HEK293 (cell line): ENCODE results near the gene YWHAG.
A peak's percentile ranks its signal among the peaks of the same experiment; 100 is the strongest.

Source experiments
- CTCF ChIA-PET: fragments of 350-600 bp; formaldehyde crosslinking; extraction: SDS; loops from one replicate; lab custom pipeline; 2021; ENCODE audit warnings: antibody characterized with exemption; lab: Yijun Ruan, JAX
- POLR2A ChIA-PET: fragments of 300-600 bp; formaldehyde crosslinking; extraction: SDS; loops from one replicate; lab custom pipeline; 2020; ENCODE audit warnings: antibody characterized with exemption, inconsistent platforms; lab: Yijun Ruan, JAX
- H3K27ac ChIP-seq: fragments of 200-500 bp; sonication (Bioruptor generic); 2 replicates; pipeline ENCODE4 v1.5.1; 2014; ENCODE audit warnings: low read depth, low read length, control low read depth, inconsistent platforms; ENCODE audit errors: extremely low read depth
- H3K36me3 ChIP-seq, 2 experiments: fragments of 200-500 bp in 1 of 2; sonication (Bioruptor generic) in 1 of 2; 1 replicate in 1 of 2; 2 replicates in 1 of 2; pipeline ENCODE4 v1.5.1; 2014 to 2017; ENCODE audit warnings: inconsistent platforms in 2 of 2, low read length in 2 of 2; ENCODE audit not compliant: control insufficient read depth in 2 of 2, insufficient read depth in 1 of 2
- H3K4me1 ChIP-seq: fragments of 200-500 bp; sonication (Bioruptor generic); 2 replicates; pipeline ENCODE4 v1.5.1; 2014; ENCODE audit warnings: mild to moderate bottlenecking, low read length, inconsistent platforms; ENCODE audit not compliant: control insufficient read depth, insufficient read depth
- H3K4me3 ChIP-seq: 2 replicates; pipeline ENCODE4 v1.5.1; 2011; ENCODE audit warnings: low read depth, mild to moderate bottlenecking, control low read depth, low read length, moderate library complexity
- H3K9me3 ChIP-seq: fragments of 200-500 bp; sonication (Bioruptor generic); 2 replicates; pipeline ENCODE4 v1.5.1; 2014; ENCODE audit warnings: low read depth, low read length, inconsistent platforms; ENCODE audit not compliant: control insufficient read depth, insufficient read depth
- EGR2 ChIP-seq: fragments of 450-650 bp; formaldehyde crosslinking; IDR thresholded peaks from 2 replicates; pipeline ENCODE4 v1.5.1; 2016; ENCODE audit warnings: low read depth, missing biosample characterization, missing genetic modification characterization
- FEZF1 ChIP-seq: fragments of 450-650 bp; formaldehyde crosslinking; IDR thresholded peaks from 2 replicates; pipeline ENCODE4 v1.5.1; 2016; ENCODE audit warnings: missing biosample characterization, missing genetic modification characterization
- KLF8 ChIP-seq: fragments of 450-650 bp; formaldehyde crosslinking; IDR thresholded peaks from 2 replicates; pipeline ENCODE4 v1.5.1; 2016; ENCODE audit warnings: missing biosample characterization, missing genetic modification characterization
- ZBTB20 ChIP-seq: fragments of 450-650 bp; formaldehyde crosslinking; IDR thresholded peaks from 2 replicates; pipeline ENCODE4 v1.5.1; 2016; ENCODE audit warnings: missing biosample characterization, missing genetic modification characterization
- ZNF140 ChIP-seq: fragments of 450-650 bp; formaldehyde crosslinking; IDR thresholded peaks from 2 replicates; pipeline ENCODE4 v1.5.1; 2016; ENCODE audit warnings: missing biosample characterization, missing genetic modification characterization
- ZNF311 ChIP-seq: fragments of 450-650 bp; formaldehyde crosslinking; IDR thresholded peaks from 2 replicates; pipeline ENCODE4 v1.5.1; 2017; ENCODE audit warnings: missing biosample characterization, missing genetic modification characterization, borderline replicate concordance
- ZNF571 ChIP-seq: fragments of 450-650 bp; formaldehyde crosslinking; IDR thresholded peaks from 2 replicates; pipeline ENCODE4 v1.5.0; 2017; ENCODE audit warnings: missing biosample characterization, missing genetic modification characterization
- ZNF776 ChIP-seq: fragments of 450-650 bp; formaldehyde crosslinking; IDR thresholded peaks from 2 replicates; pipeline ENCODE4 v1.5.0; 2017; ENCODE audit warnings: missing biosample characterization, missing genetic modification characterization, borderline replicate concordance
- ZSCAN16 ChIP-seq: fragments of 450-650 bp; formaldehyde crosslinking; IDR thresholded peaks from 2 replicates; pipeline ENCODE4 v1.5.1; 2016; ENCODE audit warnings: missing biosample characterization, missing genetic modification characterization
- TF ChIP-seq, protein P1 (sequence below): fragments of 450-650 bp; formaldehyde crosslinking; IDR thresholded peaks from 2 replicates; pipeline ENCODE4 v1.5.1; 2016; ENCODE audit warnings: missing biosample characterization, missing genetic modification characterization
- TF ChIP-seq, protein P2 (sequence below): fragments of 450-650 bp; formaldehyde crosslinking; IDR thresholded peaks from 2 replicates; pipeline ENCODE4 v1.5.1; 2017; ENCODE audit warnings: missing biosample characterization, missing genetic modification characterization
- TF ChIP-seq, protein P3 (sequence below): fragments of 450-650 bp; formaldehyde crosslinking; IDR thresholded peaks from 2 replicates; pipeline ENCODE4 v1.5.1; 2016; ENCODE audit warnings: missing biosample characterization, missing genetic modification characterization
- TF ChIP-seq, protein P4 (sequence below): fragments of 450-650 bp; formaldehyde crosslinking; IDR thresholded peaks from 2 replicates; pipeline ENCODE4 v1.5.1; 2016; ENCODE audit warnings: missing biosample characterization, missing genetic modification characterization

The YWHAG gene

DNA sequence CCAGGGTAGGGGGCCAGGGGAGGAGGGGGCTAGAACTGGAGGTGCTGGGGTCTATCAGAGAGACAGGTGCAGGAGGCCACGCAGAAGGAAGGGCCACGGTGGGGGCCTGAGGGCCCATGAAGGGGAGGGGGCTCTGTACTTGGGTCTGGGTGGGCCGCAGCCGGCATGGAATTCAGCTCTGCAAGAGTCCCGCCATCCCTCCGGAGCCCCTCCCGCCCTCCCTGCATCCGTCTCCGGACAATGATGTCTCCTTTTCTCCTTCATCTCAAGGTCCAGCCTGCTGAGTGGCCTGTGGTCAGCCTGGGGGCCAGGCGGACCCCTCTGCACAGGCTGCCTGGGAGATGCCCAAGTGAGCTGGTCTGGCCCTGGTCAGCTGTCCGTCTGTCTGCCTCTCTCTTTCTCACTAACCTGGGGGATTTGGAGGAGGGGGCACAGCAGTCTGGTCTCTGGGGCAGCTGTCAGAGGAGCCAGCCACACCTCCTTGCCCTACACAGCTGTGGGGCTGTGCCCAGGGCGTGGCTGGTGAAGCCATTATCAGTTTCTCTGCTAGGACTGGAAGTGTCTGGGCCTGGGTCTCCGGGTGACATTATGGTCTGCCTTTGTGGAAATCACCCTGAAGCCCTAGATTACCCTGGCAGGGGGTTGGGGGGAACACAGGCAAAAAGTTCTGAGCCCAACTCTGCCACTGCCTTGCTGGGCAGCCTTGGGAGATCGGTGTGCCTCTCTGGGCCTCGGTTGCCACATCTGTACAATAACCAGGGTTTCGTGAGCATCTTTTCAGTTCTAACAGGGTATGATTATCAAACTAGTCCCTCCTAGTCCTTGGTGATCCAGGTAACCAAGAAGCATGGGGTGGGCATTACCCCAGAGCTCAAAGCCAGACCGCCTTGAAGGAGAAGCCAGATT, 75.3 kb downstream of the YWHAG start:
- Histone ChIP-seq H3K4me3 (no peak overlapping the region), H3K9me3 (no peaks in the 10 kb centered on the region), H3K36me3 (no peaks in the 10 kb centered on the region), H3K4me1 (no peaks in the 10 kb centered on the region), H3K27ac (no peak overlapping the region)
- TF ChIP-seq ZBTB20 (no peak), ZSCAN16 (no peak), ZNF571 (tag by site-specific recombination) (no peak), FEZF1 (tag by site-specific recombination) (no peak), ZNF776 (tag by site-specific recombination) (no peak), ZNF140 (tag by site-specific recombination) (no peak), ZNF311 (tag by site-specific recombination) (no peak), EGR2 (tag by site-specific recombination) (no peak)
- TF ChIP-seq, protein P1, sequence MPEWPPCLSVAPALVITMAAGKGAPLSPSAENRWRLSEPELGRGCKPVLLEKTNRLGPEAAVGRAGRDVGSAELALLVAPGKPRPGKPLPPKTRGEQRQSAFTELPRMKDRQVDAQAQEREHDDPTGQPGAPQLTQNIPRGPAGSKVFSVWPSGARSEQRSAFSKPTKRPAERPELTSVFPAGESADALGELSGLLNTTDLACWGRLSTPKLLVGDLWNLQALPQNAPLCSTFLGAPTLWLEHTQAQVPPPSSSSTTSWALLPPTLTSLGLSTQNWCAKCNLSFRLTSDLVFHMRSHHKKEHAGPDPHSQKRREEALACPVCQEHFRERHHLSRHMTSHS (tag by site-specific recombination): no peak
- TF ChIP-seq, protein P2, sequence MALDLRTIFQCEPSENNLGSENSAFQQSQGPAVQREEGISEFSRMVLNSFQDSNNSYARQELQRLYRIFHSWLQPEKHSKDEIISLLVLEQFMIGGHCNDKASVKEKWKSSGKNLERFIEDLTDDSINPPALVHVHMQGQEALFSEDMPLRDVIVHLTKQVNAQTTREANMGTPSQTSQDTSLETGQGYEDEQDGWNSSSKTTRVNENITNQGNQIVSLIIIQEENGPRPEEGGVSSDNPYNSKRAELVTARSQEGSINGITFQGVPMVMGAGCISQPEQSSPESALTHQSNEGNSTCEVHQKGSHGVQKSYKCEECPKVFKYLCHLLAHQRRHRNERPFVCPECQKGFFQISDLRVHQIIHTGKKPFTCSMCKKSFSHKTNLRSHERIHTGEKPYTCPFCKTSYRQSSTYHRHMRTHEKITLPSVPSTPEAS: no peak
- TF ChIP-seq, protein P3, sequence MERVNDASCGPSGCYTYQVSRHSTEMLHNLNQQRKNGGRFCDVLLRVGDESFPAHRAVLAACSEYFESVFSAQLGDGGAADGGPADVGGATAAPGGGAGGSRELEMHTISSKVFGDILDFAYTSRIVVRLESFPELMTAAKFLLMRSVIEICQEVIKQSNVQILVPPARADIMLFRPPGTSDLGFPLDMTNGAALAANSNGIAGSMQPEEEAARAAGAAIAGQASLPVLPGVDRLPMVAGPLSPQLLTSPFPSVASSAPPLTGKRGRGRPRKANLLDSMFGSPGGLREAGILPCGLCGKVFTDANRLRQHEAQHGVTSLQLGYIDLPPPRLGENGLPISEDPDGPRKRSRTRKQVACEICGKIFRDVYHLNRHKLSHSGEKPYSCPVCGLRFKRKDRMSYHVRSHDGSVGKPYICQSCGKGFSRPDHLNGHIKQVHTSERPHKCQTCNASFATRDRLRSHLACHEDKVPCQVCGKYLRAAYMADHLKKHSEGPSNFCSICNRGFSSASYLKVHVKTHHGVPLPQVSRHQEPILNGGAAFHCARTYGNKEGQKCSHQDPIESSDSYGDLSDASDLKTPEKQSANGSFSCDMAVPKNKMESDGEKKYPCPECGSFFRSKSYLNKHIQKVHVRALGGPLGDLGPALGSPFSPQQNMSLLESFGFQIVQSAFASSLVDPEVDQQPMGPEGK (tag by site-specific recombination): no peak
- TF ChIP-seq, protein P4, sequence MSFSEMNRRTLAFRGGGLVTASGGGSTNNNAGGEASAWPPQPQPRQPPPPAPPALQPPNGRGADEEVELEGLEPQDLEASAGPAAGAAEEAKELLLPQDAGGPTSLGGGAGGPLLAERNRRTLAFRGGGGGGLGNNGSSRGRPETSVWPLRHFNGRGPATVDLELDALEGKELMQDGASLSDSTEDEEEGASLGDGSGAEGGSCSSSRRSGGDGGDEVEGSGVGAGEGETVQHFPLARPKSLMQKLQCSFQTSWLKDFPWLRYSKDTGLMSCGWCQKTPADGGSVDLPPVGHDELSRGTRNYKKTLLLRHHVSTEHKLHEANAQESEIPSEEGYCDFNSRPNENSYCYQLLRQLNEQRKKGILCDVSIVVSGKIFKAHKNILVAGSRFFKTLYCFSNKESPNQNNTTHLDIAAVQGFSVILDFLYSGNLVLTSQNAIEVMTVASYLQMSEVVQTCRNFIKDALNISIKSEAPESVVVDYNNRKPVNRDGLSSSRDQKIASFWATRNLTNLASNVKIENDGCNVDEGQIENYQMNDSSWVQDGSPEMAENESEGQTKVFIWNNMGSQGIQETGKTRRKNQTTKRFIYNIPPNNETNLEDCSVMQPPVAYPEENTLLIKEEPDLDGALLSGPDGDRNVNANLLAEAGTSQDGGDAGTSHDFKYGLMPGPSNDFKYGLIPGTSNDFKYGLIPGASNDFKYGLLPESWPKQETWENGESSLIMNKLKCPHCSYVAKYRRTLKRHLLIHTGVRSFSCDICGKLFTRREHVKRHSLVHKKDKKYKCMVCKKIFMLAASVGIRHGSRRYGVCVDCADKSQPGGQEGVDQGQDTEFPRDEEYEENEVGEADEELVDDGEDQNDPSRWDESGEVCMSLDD (tag by site-specific recombination): no peak
- POLR2A ChIA-PET: no interaction called here
- CTCF ChIA-PET: interaction anchor here (0.6 to 2.3 kb wide), 3 partner anchors 7 to 101 kb away, joined by 4 to 15 read pairs (median 7); no protein-coding TSS in a partner anchor

DNA sequence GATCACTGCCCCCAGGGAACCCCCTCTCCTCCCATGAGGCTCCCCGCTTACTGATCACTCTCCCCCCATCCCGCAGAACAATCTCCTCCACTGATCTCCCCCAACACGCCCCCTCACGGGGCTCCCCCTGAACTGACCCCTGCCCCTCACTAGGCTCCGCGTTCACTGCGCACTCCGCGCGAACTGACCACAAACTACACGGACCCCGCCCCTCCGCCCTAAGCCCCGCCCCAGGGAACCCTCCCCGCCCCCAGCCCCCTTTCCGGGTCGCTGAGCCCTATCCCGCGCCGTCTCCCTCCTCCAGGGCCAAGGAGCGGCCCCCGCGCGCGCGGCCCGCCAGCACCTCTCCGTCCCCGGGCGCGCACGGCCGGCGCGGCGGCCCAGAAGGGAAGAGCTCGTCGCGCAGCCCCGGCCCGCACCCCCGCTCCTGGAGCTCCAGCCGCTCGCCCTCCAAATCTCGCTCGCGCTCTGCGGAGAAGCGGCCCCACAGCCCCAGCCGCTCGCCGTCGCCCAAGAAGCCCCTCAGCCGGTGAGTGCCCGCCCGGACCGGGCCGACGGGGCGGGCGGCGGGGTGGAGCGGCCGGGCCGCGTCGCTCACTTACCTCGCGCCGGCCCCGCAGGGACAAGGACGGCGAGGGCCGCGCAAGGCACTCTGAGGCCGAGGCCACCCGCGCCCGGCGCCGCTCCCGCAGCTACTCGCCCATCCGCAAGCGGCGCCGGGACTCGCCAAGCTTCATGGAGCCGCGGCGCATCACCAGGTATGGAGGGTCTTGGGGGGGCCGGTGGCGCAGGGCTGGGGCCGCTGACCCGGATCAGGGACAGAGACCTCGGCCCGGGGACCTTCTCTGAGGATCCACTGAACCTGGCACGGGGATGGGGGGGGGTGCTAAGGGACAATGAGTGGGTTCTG, 76.2 kb downstream of the YWHAG start:
- Histone ChIP-seq H3K27ac (no peak overlapping the region), H3K9me3 (no peaks in the 10 kb centered on the region), H3K4me1 (no peaks in the 10 kb centered on the region), H3K36me3 (no peaks in the 10 kb centered on the region), H3K4me3 (no peak overlapping the region; the same call in 1 of the 2 replicates)
- TF ChIP-seq KLF8 (tag by site-specific recombination): peak; percentile 56; the same call in 1 of the 2 replicates
- TF ChIP-seq, protein P3 (tag by site-specific recombination): no peak
- ChIA-PET POLR2A (interaction anchor here (0.6 to 1.9 kb wide), 5 partner anchors 9 to 149 kb away, joined by 3 to 7 read pairs (median 4); no protein-coding TSS in a partner anchor), CTCF (interaction anchor here (1.8 to 2.3 kb wide), 2 partner anchors 8 to 31 kb away, joined by 7 to 15 read pairs; no protein-coding TSS in a partner anchor)
